Stimulated activated CD8-positive, alpha-beta memory T cell treated with anti-CD3 and anti-CD28 coated beads, Interleukin-4, amount 100 ng/mL, for 4 hours (primary cell): ENCODE data around the gene NIP7.

Experiments
- DNase-seq, 2 donors: peaks; one replicate each; pipeline ENCODE4 v3.0.0-alpha.2; 2020; ENCODE audit warnings: low read depth in 2 of 2, low spot score in 1 of 2

The NIP7 gene

DNA sequence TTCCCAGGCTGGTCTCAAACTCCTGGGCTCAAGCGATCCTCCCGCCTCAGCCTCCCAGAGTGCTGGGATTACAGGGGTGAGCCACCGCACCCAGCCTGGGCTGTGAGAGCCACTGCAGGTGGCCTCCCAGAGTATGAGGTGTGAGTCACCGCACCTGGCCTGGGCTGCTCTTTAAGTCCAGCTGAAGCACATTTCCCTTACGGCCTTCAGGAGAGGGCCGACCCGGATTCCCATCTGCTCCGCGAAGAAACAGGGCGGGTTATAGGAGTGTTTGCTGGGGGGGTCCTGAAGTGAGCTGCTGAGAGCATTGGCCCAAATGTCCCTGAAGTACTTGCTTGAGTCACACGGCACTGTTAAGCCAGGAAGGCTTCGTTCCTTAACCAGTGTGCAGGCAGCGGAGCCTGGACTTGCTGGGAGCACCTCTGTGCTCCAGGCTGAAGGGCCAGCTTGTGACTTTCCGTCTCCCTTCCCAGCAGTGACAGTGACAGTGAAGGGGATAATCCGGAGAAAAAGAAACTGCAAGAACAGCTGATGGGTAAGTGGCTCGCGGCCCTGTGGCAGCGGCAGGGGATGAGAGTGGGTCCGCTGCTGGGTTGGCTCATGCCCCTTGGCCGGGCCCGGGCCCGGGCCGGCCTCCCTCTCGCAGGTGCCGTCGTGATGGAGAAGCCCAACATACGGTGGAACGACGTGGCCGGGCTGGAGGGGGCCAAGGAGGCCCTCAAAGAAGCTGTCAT is 21.2 kb upstream of the NIP7 start:
- DNase-seq: no peak

DNA sequence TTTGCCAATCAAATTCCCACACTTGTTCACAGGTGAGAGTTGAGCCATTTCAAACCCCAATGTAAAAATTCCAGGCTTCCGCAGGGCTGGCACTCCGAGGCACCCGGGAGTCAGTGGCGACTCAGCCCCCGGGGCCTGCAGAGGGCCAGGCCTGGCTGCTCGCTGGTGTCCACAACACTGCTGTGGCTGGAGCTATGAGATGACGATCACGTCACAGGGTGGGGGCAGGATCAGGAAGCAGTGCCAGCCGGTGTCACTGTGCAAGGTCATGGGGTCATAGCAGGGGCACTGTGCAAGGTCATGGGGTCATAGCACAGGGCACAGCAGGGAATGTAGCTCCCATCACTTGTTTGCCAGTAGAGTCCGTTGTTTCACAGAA is 20.7 kb upstream of the NIP7 start:
- DNase-seq: no peak

- no peak for DNase-seq
Observed at GRCh38 chr16:69319381-69319780, 20.2 kb upstream of the NIP7 start.

DNA sequence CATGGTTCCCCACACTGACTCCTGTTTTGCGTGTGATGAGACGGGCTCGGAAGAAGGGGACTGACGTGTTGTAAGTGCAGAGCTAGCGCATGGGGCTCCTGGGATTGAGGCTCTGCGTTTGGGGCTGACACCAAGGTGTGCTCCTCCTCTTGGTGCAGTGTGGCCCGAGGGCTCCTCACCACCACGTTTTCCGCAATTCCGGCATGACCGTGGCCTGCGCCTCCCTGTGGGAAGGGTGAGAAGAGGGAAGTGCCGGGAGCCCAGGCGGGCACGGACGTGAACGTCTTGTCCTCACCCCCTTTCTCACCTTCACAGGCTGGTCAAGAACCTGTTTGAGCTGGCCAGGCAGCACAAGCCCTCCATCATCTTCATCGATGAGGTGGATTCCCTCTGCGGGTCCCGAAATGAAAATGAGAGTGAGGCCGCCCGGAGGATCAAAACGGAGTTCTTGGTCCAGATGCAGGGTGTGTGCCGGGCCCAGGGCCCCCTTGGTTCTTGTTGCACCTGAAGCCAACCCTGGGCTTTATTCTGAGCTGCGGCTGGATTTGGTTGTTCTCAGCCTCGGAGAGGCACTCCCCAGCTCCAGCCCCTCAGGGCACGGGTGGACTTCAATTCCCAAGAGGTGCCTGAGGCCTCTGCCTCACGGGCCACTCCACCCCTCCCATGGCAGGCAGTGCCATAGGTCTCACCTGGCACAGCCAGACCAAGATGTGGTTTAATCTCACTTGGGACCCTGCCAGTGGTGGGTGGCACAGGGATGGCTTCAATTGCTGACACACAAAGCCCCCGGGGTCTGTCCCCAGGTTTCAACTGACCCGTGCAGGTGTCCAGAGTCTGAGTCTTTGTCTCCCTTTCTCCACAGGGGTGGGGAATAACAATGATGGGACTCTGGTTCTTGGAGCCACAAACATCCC is 19.5 kb upstream of the NIP7 start:
- DNase-seq: no peak

GRCh38 chr16:69320740-69321073 is 18.9 kb upstream of the NIP7 start:
- no peak for DNase-seq

GRCh38 chr16:69321080-69321479 is 18.5 kb upstream of the NIP7 start:
- DNase-seq: no peak

DNA sequence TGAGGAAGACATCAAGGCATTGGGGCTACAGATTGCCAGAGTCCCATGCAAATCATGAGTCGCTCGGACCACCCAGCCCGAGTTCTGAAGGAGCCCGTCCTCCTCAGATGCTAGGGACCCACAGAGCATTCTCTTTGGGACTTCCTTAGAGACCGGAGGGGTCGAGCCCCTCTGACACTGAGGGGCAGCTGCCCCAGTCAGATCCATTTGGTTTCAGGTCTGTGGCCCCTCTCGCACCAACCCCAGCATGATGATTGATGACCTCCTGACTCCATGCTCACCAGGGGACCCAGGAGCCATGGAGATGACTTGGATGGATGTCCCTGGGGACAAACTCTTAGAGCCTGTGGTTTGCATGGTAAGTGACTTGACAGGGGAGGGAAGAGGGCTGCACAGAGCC is 17.2 kb upstream of the NIP7 start:
- no peak for DNase-seq

DNA sequence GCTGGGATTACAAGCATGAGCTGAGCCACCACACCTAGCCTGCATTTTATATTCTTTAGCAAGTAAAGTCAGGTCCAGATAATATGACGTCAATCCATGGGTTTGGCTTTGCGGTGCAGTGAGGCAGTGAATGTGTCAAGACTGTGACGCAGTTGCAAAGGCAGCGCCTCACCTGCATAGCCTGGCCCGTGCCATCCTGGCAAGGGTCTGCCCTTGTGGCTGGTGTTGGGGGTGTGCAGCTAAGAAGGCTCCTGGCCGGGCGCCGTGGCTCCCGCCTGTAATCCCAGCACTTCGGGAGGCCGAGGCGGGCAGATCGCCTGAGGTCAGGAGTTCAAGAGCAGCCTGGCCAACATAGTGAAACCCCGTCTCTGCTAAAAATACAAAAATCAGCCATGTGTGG is 16.2 kb upstream of the NIP7 start:
- no peak for DNase-seq

GRCh38 chr16:69324013-69324531 is 15.5 kb upstream of the NIP7 start:
- no peak for DNase-seq

GRCh38 chr16:69324585-69325253 is 14.9 kb upstream of the NIP7 start:
- DNase-seq: no peak

DNA sequence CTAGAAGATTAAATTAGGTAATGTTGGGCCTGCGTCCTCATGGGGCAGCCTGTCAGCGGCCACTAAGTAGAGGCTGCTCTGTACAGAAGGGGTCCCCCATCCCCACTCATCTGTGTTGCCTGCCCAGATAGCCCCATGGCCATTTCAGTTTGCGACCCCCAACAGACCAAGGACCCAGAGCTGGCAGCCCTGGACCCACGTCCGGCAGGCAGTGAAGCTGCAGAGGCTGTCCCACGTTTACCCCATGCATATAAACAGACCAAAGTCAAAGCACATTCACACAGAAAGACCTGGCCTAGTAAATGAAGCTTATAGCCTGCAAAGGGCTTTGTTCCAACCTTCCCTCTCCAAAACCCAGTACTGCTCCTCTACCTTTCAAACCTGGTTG is 13.8 kb upstream of the NIP7 start:
- no peak for DNase-seq

- DNase-seq: no peak
Observed at GRCh38 chr16:69326172-69326873, 13.2 kb upstream of the NIP7 start.

GRCh38 chr16:69327585-69328310 is 11.8 kb upstream of the NIP7 start:
- DNase-seq: no peak

DNA sequence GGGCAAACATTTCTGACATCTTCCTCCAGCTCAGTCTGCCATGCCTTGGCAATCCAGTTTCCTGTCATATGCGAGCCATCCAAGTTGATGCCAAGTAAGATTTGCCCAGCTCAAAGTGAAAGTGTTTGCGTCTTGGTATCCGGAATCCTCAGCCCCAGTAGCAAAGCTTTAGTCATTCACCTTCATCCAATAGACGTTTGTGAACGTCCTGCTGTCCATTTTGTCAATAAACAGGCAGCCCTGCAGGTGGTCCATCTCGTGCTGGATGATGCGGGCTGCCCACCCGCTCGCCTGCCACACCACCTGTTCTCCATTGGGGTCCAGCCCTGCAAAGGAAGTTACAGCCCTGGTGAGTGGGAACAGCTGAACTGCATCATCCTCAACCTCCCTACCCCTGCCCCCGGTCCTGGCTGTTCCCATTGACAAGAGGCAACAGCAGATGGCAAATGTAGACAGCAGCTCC is 10.7 kb upstream of the NIP7 start:
- no peak for DNase-seq

- DNase-seq: peak in 1 of 2 donors; percentile 26
Observed at GRCh38 chr16:69329369-69330285, 9.9 kb upstream of the NIP7 start.

GRCh38 chr16:69330286-69331109 is 9.1 kb upstream of the NIP7 start, which contains the start of gene PDF:
PDF (minus strand) TSS chr16:69330588; CDS start chr16:69330570, 18 bp downstream.
- DNase-seq: peak; percentile 48 to 74

DNA sequence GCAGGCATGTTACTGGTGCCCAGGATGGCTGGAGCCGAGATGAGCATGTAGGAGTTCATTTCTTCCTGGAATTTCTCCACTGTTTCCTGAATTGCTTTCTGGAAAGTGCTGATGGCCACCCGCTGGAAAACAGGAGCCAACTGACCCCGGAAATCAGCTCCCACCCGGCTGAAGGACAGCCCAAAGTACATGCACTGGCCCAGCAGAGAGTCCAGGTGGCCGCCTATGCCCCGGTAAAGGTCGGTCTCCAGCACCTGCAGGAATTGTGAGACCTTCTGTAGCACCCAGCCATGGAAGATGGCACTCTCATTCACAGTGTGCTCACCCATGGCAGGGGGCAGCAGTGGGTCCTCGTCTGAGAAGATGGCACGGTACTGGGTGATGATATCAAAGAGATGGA is 4.9 kb upstream of the NIP7 start:
- DNase-seq: no peak

GRCh38 chr16:69338557-69339288 is 849 bp upstream of the NIP7 start:
- no peak for DNase-seq
